A673 (cell line): ENCODE measurements around the gene LRP1B. TPM values are rescaled to one million over a fixed set of nuclear protein-coding genes. Genes with fewer than 3 reads are reported as not detected.

ENCODE experiments used
- BruUV-seq: library from RNA; stranded (reverse); fragments of 400-500 nt; replicated peaks from 2 replicates; lab custom pipeline; 2021; lab: Mats Ljungman, UMichigan
- CTCF ChIA-PET: fragments of 300-600 bp; sonication (Branson Sonifier 250); formaldehyde crosslinking; loops from one replicate; lab custom pipeline; 2022; ENCODE audit warnings: antibody characterized with exemption; lab: Charles Lee
- POLR2A ChIA-PET: fragments of 300-600 bp; sonication (Branson Sonifier 250); formaldehyde crosslinking; loops from one replicate; lab custom pipeline; 2022; ENCODE audit warnings: antibody characterized with exemption; ENCODE audit not compliant: low non-redundant PET; lab: Charles Lee
- DNase-seq: peaks from one replicate; pipeline ENCODE4 v3.0.0-alpha.2; 2015; ENCODE audit warnings: low spot score
- H3K27ac ChIP-seq: fragments of 200-600 bp; sonication (generic); 2 replicates; pipeline ENCODE4 v1.5.1; 2016; ENCODE audit warnings: mixed run types, low read depth, mild to moderate bottlenecking, mixed read lengths, antibody characterized with exemption, low read length; ENCODE audit not compliant: poor library complexity, severe bottlenecking
- H3K27me3 ChIP-seq: fragments of 200-600 bp; sonication (generic); replicated peaks from 2 replicates; pipeline ENCODE4 v1.6.1; 2017; ENCODE audit warnings: mixed run types, low read depth, mild to moderate bottlenecking, mixed read lengths, antibody characterized with exemption, low read length; ENCODE audit not compliant: insufficient read depth, poor library complexity
- H3K36me3 ChIP-seq: fragments of 200-600 bp; sonication (generic); 2 replicates; pipeline ENCODE4 v1.6.1; 2016; ENCODE audit warnings: mixed run types, mild to moderate bottlenecking, mixed read lengths, antibody characterized with exemption, low read length; ENCODE audit not compliant: insufficient read depth, poor library complexity, severe bottlenecking
- H3K4me1 ChIP-seq: fragments of 200-600 bp; sonication (generic); 2 replicates; pipeline ENCODE4 v1.6.1; 2017; ENCODE audit warnings: mixed run types, mild to moderate bottlenecking, mixed read lengths, antibody characterized with exemption, low read length; ENCODE audit not compliant: insufficient read depth, poor library complexity, severe bottlenecking
- H3K4me3 ChIP-seq: fragments of 200-600 bp; sonication (generic); 2 replicates; pipeline ENCODE4 v1.5.1; 2016; ENCODE audit warnings: low read depth, mixed run types, mild to moderate bottlenecking, mixed read lengths, low read length; ENCODE audit not compliant: poor library complexity, severe bottlenecking
- H3K9me3 ChIP-seq: fragments of 200-600 bp; sonication (generic); 2 replicates; pipeline ENCODE4 v1.6.1; 2016; ENCODE audit warnings: mixed run types, low read depth, mild to moderate bottlenecking, mixed read lengths, antibody characterized with exemption, low read length; ENCODE audit not compliant: poor library complexity, severe bottlenecking
- EZH2 ChIP-seq: fragments of 200-600 bp; sonication (generic); IDR thresholded peaks from 2 replicates; pipeline ENCODE4 v1.6.1; 2017; ENCODE audit warnings: borderline replicate concordance, low read depth, mild to moderate bottlenecking, mixed read lengths, antibody characterized with exemption, low read length; ENCODE audit not compliant: poor library complexity, severe bottlenecking
- intact Hi-C: fragments of 100-400 bp; cut with micrococcal nuclease; formaldehyde crosslinking; loops from one replicate; pipeline ENCODE4 v1.10.0; 2022; ENCODE audit not compliant: unreplicated experiment
- total RNA-seq: library from RNA; stranded (reverse); gene quantifications from 2 replicates; pipeline ENCODE4 v1.2.3, GENCODE V29; 2021
- TF ChIP-seq, protein P1 (sequence below): fragments of 300-800, 200-600 bp; sonication (generic); conservative IDR thresholded peaks from 2 replicates; pipeline ENCODE4 v1.5.1; 2017; ENCODE audit warnings: low read depth, mild to moderate bottlenecking, antibody characterized with exemption, low read length, moderate library complexity, mixed read lengths

LRP1B gene
- total RNA-seq, 1 experiment from 2014 or later, result 9.9 TPM

DNA sequence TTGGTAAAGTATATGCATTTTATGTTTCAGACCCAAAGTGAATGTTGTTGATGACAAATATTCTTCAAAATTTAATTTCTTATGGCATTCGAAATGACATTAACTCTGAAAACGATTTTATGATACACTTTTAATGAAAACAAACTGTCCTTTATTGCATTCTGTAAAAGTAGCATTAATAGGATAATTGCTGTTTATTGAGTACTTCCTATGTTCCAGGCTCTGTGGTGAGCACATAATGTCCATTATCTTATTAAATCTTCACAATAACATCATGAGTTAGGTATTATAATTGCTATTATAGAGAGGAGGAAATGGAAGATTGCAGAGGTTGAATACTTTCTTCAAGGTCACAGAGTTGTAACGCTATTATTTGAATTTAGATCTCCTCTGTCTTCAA lies 638.0 kb downstream of the LRP1B start:
- ChIA-PET CTCF (no interaction called here), POLR2A (no interaction called here)
- Histone ChIP-seq H3K27ac (no peak overlapping the region), H3K4me3 (no peak overlapping the region), H3K4me1 (peaks cover 20% of the 10 kb centered on the region), H3K27me3 (no peaks in the 10 kb centered on the region), H3K36me3 (no peaks in the 10 kb centered on the region), H3K9me3 (no peaks in the 10 kb centered on the region)
- TF ChIP-seq, protein P1, sequence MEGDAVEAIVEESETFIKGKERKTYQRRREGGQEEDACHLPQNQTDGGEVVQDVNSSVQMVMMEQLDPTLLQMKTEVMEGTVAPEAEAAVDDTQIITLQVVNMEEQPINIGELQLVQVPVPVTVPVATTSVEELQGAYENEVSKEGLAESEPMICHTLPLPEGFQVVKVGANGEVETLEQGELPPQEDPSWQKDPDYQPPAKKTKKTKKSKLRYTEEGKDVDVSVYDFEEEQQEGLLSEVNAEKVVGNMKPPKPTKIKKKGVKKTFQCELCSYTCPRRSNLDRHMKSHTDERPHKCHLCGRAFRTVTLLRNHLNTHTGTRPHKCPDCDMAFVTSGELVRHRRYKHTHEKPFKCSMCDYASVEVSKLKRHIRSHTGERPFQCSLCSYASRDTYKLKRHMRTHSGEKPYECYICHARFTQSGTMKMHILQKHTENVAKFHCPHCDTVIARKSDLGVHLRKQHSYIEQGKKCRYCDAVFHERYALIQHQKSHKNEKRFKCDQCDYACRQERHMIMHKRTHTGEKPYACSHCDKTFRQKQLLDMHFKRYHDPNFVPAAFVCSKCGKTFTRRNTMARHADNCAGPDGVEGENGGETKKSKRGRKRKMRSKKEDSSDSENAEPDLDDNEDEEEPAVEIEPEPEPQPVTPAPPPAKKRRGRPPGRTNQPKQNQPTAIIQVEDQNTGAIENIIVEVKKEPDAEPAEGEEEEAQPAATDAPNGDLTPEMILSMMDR, result no peak
- TF ChIP-seq EZH2, result no peak
- intact Hi-C loops, result no loop called here
- no TSS peak for BruUV-seq
- peak; percentile 70 for DNase-seq

DNA sequence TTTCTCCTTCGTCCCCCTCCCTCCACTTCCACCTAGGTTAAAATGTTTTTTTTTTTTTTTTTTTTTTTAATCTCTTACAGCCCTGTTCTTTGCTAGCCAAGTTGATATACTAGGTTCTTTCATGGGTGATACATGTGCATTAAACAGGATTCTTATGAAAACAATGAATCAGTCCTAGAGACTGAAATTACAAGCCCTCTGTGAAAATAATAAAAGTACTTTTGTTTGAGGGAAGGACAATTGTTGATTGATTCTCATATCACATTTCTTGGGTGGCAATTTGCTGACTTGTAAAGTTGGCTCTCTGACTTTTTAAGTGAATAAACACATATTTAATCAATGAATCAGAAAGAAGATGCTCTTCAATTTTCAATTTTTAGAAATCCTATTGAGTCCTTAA lies 639.9 kb downstream of the LRP1B start:
- POLR2A ChIA-PET, result no interaction called here
- no peak for DNase-seq

DNA sequence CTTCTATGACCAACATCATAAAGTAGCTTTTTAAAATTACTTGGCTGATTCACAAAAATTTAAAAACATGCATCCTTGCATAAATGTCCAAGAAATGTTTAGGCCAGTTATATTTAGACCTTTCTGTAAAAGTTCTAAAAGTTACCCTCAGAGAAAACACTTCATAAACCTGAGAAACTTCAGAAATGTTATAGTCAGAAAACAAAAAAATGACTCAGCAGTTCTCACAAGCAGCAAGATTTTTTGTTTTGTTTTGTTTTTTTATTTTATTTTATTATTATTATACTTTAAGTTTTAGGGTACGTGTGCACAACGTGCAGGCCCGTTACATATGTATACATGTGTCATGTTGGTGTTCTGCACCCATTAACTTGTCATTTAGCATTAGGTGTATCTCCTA lies 648.1 kb downstream of the LRP1B start:
- no peak for TF ChIP-seq EZH2
- TF ChIP-seq, protein P1, result no peak
- Histone ChIP-seq H3K27me3 (no peaks in the 10 kb centered on the region), H3K4me3 (no peak overlapping the region), H3K36me3 (no peaks in the 10 kb centered on the region), H3K27ac (no peak overlapping the region), H3K4me1 (no peaks in the 10 kb centered on the region), H3K9me3 (no peaks in the 10 kb centered on the region)
- DNase-seq, result no peak
- intact Hi-C loops, result no loop called here
- ChIA-PET CTCF (no interaction called here), POLR2A (no interaction called here)
- BruUV-seq, result no TSS peak

More for the DNA sequence above, 639.9 kb downstream of the LRP1B start:
- Histone ChIP-seq H3K36me3 (no peaks in the 10 kb centered on the region), H3K27me3 (no peaks in the 10 kb centered on the region), H3K27ac (no peak overlapping the region), H3K4me3 (no peak overlapping the region), H3K4me1 (peaks cover 20% of the 10 kb centered on the region), H3K9me3 (no peaks in the 10 kb centered on the region)
- CTCF ChIA-PET, result no interaction called here
- no TSS peak for BruUV-seq
- TF ChIP-seq, protein P1, result no peak
- no peak for TF ChIP-seq EZH2
- intact Hi-C loops, result no loop called here
